Ishikawa (cell line): ENCODE results near the gene TGFB1.

Source experiments
- MAX ChIP-seq: IDR thresholded peaks from 2 replicates; pipeline ENCODE4 v1.6.1; 2012
- RAD21 ChIP-seq: IDR thresholded peaks from 2 replicates; pipeline ENCODE4 v1.6.1; 2012; ENCODE audit warnings: low read depth
- YY1 ChIP-seq: IDR thresholded peaks from 2 replicates; pipeline ENCODE4 v1.6.1; 2012; ENCODE audit warnings: low read depth

- no peak for TF ChIP-seq RAD21
- TF ChIP-seq MAX = no peak
- TF ChIP-seq YY1 = no peak
Observed at GRCh38 chr19:41355802-41356201, 2.1 kb upstream of the TGFB1 start.
